IMR-90 (cell line): Measurements from ENCODE around the gene PIGBOS1. TPM values are rescaled to one million over a fixed set of nuclear protein-coding genes. Genes with fewer than 3 reads are reported as not detected.

ENCODE experiments used
- ATAC-seq: fragments of 200-7000 bp; cut with Tn5 transposase; 2 replicates; pipeline ENCODE4 v1.9.1; 2020; ENCODE audit warnings: low read depth, mild to moderate bottlenecking, moderate library complexity
- BruUV-seq: library from RNA; stranded (reverse); fragments of 400-500 nt; replicated peaks from 2 replicates; lab custom pipeline; 2021; lab: Mats Ljungman, UMichigan
- CTCF ChIA-PET: fragments of 300-600 bp; formaldehyde crosslinking; extraction: SDS; loops from one replicate; lab custom pipeline; 2021; ENCODE audit warnings: antibody characterized with exemption; lab: Yijun Ruan, JAX
- POLR2A ChIA-PET: fragments of 300-600 bp; sonication (Branson Sonifier 250); formaldehyde crosslinking; loops from one replicate; lab custom pipeline; 2022; ENCODE audit warnings: antibody characterized with exemption; ENCODE audit not compliant: unreplicated experiment; lab: Charles Lee
- DNase-seq: peaks from one replicate; pipeline ENCODE4 v3.0.0; 2013
- H2AFZ ChIP-seq: replicated peaks from 2 replicates; pipeline ENCODE3; 2013; ENCODE audit warnings: low read length, mild to moderate bottlenecking; ENCODE audit not compliant: poor library complexity
- H2AK5ac ChIP-seq: 2 replicates; pipeline ENCODE4 v1.6.1; 2013; ENCODE audit warnings: low read depth, low read length, inconsistent platforms
- H2AK9ac ChIP-seq: replicated peaks from 2 replicates; pipeline ENCODE3; 2013; ENCODE audit warnings: mild to moderate bottlenecking, low read depth, low read length, moderate library complexity; ENCODE audit not compliant: poor library complexity
- H2BK120ac ChIP-seq: 2 replicates; pipeline ENCODE4 v1.6.1; 2013; ENCODE audit warnings: low read depth, low read length, inconsistent platforms
- H2BK15ac ChIP-seq: 3 replicates; pipeline ENCODE4 v1.6.1; 2013; ENCODE audit warnings: low read depth, low read length, inconsistent platforms
- H2BK20ac ChIP-seq: 2 replicates; pipeline ENCODE4 v1.6.1; 2013; ENCODE audit warnings: low read depth, mild to moderate bottlenecking, inconsistent platforms, low read length, moderate library complexity
- H2BK5ac ChIP-seq: 2 replicates; pipeline ENCODE4 v1.6.1; 2013; ENCODE audit warnings: mild to moderate bottlenecking, low read depth, low read length, inconsistent platforms; ENCODE audit not compliant: poor library complexity, severe bottlenecking
- H3K14ac ChIP-seq: replicated peaks from 2 replicates; pipeline ENCODE4 v1.6.1; 2013; ENCODE audit warnings: low read depth, low read length, inconsistent platforms
- H3K18ac ChIP-seq: 2 replicates; pipeline ENCODE4 v1.6.1; 2013; ENCODE audit warnings: low read depth, low read length, control low read depth
- H3K23ac ChIP-seq: 2 replicates; pipeline ENCODE4 v1.6.1; 2013; ENCODE audit warnings: low read depth, low read length, inconsistent platforms
- H3K27ac ChIP-seq: 2 replicates; pipeline ENCODE4 v1.5.1; 2013; ENCODE audit warnings: mild to moderate bottlenecking, control low read depth, low read length; ENCODE audit not compliant: insufficient read depth
- H3K27me3 ChIP-seq: 2 replicates; pipeline ENCODE4 v1.6.1; 2013; ENCODE audit warnings: low read length; ENCODE audit not compliant: control insufficient read depth, insufficient read depth
- H3K36me3 ChIP-seq: 2 replicates; pipeline ENCODE4 v1.6.1; 2013; ENCODE audit warnings: low read length, mixed read lengths; ENCODE audit not compliant: control insufficient read depth, insufficient read depth
- H3K4ac ChIP-seq: 2 replicates; pipeline ENCODE4 v1.6.1; 2013; ENCODE audit warnings: low read depth, low read length, inconsistent platforms
- H3K4me1 ChIP-seq: 2 replicates; pipeline ENCODE4 v1.6.1; 2013; ENCODE audit warnings: low read length, mixed read lengths; ENCODE audit not compliant: control insufficient read depth, insufficient read depth
- H3K4me2 ChIP-seq: 2 replicates; pipeline ENCODE4 v1.6.1; 2013; ENCODE audit warnings: low read depth, mild to moderate bottlenecking, control low read depth, low read length, moderate library complexity
- H3K4me3 ChIP-seq: 2 replicates; pipeline ENCODE4 v1.5.1; 2013; ENCODE audit warnings: low read depth, mild to moderate bottlenecking, control low read depth, low read length, moderate library complexity; ENCODE audit not compliant: insufficient read depth
- H3K56ac ChIP-seq: 2 replicates; pipeline ENCODE4 v1.6.1; 2013; ENCODE audit warnings: low read length, inconsistent platforms; ENCODE audit not compliant: insufficient read depth; ENCODE audit errors: extremely low read depth
- H3K79me1 ChIP-seq, 2 experiments: 2 replicates each; pipeline ENCODE4 v1.6.1; 2013; ENCODE audit warnings: low read length in 2 of 2, inconsistent platforms in 1 of 2, low read depth in 1 of 2
- H3K9ac ChIP-seq: 2 replicates; pipeline ENCODE4 v1.6.1; 2013; ENCODE audit warnings: low read depth, low read length, control low read depth
- H3K9me1 ChIP-seq: 2 replicates; pipeline ENCODE4 v1.6.1; 2013; ENCODE audit warnings: low read length, inconsistent platforms; ENCODE audit not compliant: insufficient read depth
- H3K9me3 ChIP-seq: 2 replicates; pipeline ENCODE4 v1.6.1; 2013; ENCODE audit warnings: low read length; ENCODE audit not compliant: control insufficient read depth, insufficient read depth
- H4K20me1 ChIP-seq: 2 replicates; pipeline ENCODE4 v1.6.1; 2013; ENCODE audit warnings: low read length, inconsistent platforms; ENCODE audit not compliant: insufficient read depth
- H4K5ac ChIP-seq: 2 replicates; pipeline ENCODE4 v1.6.1; 2013; ENCODE audit warnings: mild to moderate bottlenecking, low read depth, low read length, control low read depth
- H4K8ac ChIP-seq, 2 experiments: 2 replicates each; pipeline ENCODE4 v1.6.1; 2013; ENCODE audit warnings: low read depth in 2 of 2, low read length in 2 of 2, control low read depth in 1 of 2, inconsistent platforms in 1 of 2
- H4K91ac ChIP-seq: 2 replicates; pipeline ENCODE4 v1.6.1; 2013; ENCODE audit warnings: low read depth, low read length, inconsistent platforms; ENCODE audit not compliant: insufficient read depth
- BHLHE40 ChIP-seq: fragments of 150-350 bp; IDR thresholded peaks from 2 replicates; pipeline ENCODE4 v1.6.1; 2016; ENCODE audit warnings: mild to moderate bottlenecking, low read depth, low read length
- CEBPB ChIP-seq: IDR thresholded peaks from 2 replicates; pipeline ENCODE4 v1.6.1; 2012; ENCODE audit warnings: low read depth, low read length, improper control_type of control experiment
- ELK1 ChIP-seq: fragments of 150-350 bp; IDR thresholded peaks from 2 replicates; pipeline ENCODE4 v1.6.1; 2016; ENCODE audit warnings: low read depth, mild to moderate bottlenecking, low read length, moderate library complexity, borderline replicate concordance
- FOS ChIP-seq: fragments of 150-350 bp; IDR thresholded peaks from 2 replicates; pipeline ENCODE4 v1.6.1; 2016; ENCODE audit warnings: low read depth, low read length
- MAZ ChIP-seq: IDR thresholded peaks from 2 replicates; pipeline ENCODE4 v1.6.1; 2012; ENCODE audit warnings: low read depth, mild to moderate bottlenecking, low read length, improper control_type of control experiment, moderate library complexity, borderline replicate concordance
- MXI1 ChIP-seq: IDR thresholded peaks from 2 replicates; pipeline ENCODE4 v1.6.1; 2012; ENCODE audit warnings: low read depth, mild to moderate bottlenecking, low read length, moderate library complexity, borderline replicate concordance
- NFE2L2 ChIP-seq: fragments of 150-350 bp; IDR thresholded peaks from 2 replicates; pipeline ENCODE4 v1.6.1; 2016; ENCODE audit warnings: low read depth, mild to moderate bottlenecking, low read length
- POLR2A ChIP-seq: IDR thresholded peaks from 2 replicates; pipeline ENCODE4 v1.6.1; 2012; ENCODE audit warnings: mild to moderate bottlenecking, low read depth, low read length
- RCOR1 ChIP-seq: IDR thresholded peaks from 2 replicates; pipeline ENCODE4 v1.6.1; 2012; ENCODE audit warnings: mild to moderate bottlenecking, low read length, improper control_type of control experiment; ENCODE audit not compliant: insufficient replicate concordance
- RFX5 ChIP-seq: IDR thresholded peaks from 2 replicates; pipeline ENCODE4 v1.8.0; 2012; ENCODE audit warnings: low read depth, mild to moderate bottlenecking, low read length, moderate library complexity
- SMC3 ChIP-seq: fragments of 150-350 bp; IDR thresholded peaks from 2 replicates; pipeline ENCODE4 v1.6.1; 2016; ENCODE audit warnings: low read depth, mild to moderate bottlenecking, antibody characterized with exemption, low read length, moderate library complexity
- WGBS, 2 experiments: methylation state at CpG; one replicate each; pipeline versions ENCODE4 v1.1.5 to v1.1.7; 2013; ENCODE audit warnings: missing lambda C conversion rate in 2 of 2; ENCODE audit not compliant: insufficient read length in 1 of 2; ENCODE audit errors: extremely low coverage in 2 of 2; 5-methylcytosine and 5-hydroxymethylcytosine counted together
- dilution Hi-C: fragments of 300-500 bp; cut with HindIII; formaldehyde crosslinking; loops from one replicate; pipeline ENCODE4 v1.14.3; 2018; ENCODE audit warnings: low sequenced_read_pairs; ENCODE audit not compliant: unreplicated experiment
- in situ Hi-C: fragments of 300-500 bp; cut with MboI; formaldehyde crosslinking; loops from 3 replicates; pipeline ENCODE4 v1.14.3; 2019; ENCODE audit warnings: low sequenced_read_pairs, inconsistent platforms, mixed read lengths
- intact Hi-C: fragments of 100-400 bp; cut with micrococcal nuclease; formaldehyde crosslinking; loops from 2 replicates; pipeline ENCODE4 v1.10.0; 2022
- polyA plus RNA-seq, 3 experiments: library from polyadenylated mRNA; depleted of rRNA; stranded (reverse); fragments of >200 nt; gene quantifications; 2 replicates each; pipeline ENCODE4 v1.2.3, GENCODE V29; 2012; ENCODE audit warnings: low replicate concordance in 1 of 3
- total RNA-seq: library from RNA; depleted of rRNA; stranded (reverse); fragments of >200 nt; gene quantifications from 2 replicates; pipeline ENCODE4 v1.2.3, GENCODE V29; 2012

PIGBOS1 gene
- total and polyA plus RNA-seq, 2 of the 4 experiments (the other 2 are of a cell fraction): 11.7 to 12.7 TPM

- no peak for TF ChIP-seq FOS
- TF ChIP-seq RFX5: no peak
- no peak for TF ChIP-seq BHLHE40
- TF ChIP-seq CEBPB: no peak
- TF ChIP-seq RCOR1: no peak
- TF ChIP-seq NFE2L2: no peak
- no peak for TF ChIP-seq MAZ
- no peak for TF ChIP-seq POLR2A
- TF ChIP-seq ELK1: no peak
- no peak for TF ChIP-seq SMC3
- TF ChIP-seq MXI1: no peak
- Histone ChIP-seq H3K4ac (no peak overlapping the region), H3K23ac (no peak overlapping the region), H3K9me1 (no peaks in the 10 kb centered on the region), H2AK9ac (no peak overlapping the region), H3K56ac (no peak overlapping the region), H4K91ac (no peak overlapping the region), H3K4me3 (no peak overlapping the region), H3K14ac (no peak overlapping the region), H2BK5ac (no peak overlapping the region), H3K27ac (no peak overlapping the region), H3K27me3 (no peaks in the 10 kb centered on the region), H3K9me3 (no peaks in the 10 kb centered on the region), H2AFZ (no peak overlapping the region), H3K9ac (no peak overlapping the region), H4K20me1 (no peaks in the 10 kb centered on the region), H2AK5ac (no peak overlapping the region), H3K79me1 (peaks cover 12 to 34% of the 10 kb centered on the region in 2 experiments), H3K36me3 (0 out of 2 replicates have a peak, but pooled peaks cover 1% of the 10 kb centered on the region), H2BK15ac (no peak overlapping the region), H3K18ac (no peak overlapping the region), H2BK120ac (no peak overlapping the region), H2BK20ac (no peak overlapping the region), H4K5ac (no peak overlapping the region), H4K8ac (no peak overlapping the region), H3K4me2 (no peak overlapping the region), H3K4me1 (peaks cover 2% of the 10 kb centered on the region; the same call in 1 of the 2 replicates)
- dilution Hi-C loops: no loop called here
- BruUV-seq: no TSS peak
- CTCF ChIA-PET: no interaction called here
- in situ Hi-C loops: no loop called here
- no CpG with 5 or more reads among the region's 1 CpG for WGBS, 2 experiments
- intact Hi-C loops: no loop called here
- no peak for DNase-seq
- POLR2A ChIA-PET: no interaction called here
- no peak for ATAC-seq
Observed at GRCh38 chr15:55320963-55321362, 2.0 kb upstream of the PIGBOS1 start.
